22Rv1 (cell line): ENCODE measurements around the gene SHISA2.
"Not testable (repeated sequence)": the region's sequence is repeated elsewhere in the genome, so short reads cannot be mapped to it uniquely, and the experiment has no call there.

Experiments
- H3K27ac ChIP-seq: fragments of 450-650 bp; 2 replicates; pipeline ENCODE4 v1.5.1; 2017
- ZFX ChIP-seq: fragments of 450-650 bp; IDR thresholded peaks from 2 replicates; pipeline ENCODE4 v1.6.1; 2017; ENCODE audit warnings: antibody characterized with exemption, borderline replicate concordance
- TF ChIP-seq, protein P1 (sequence below): fragments of 450-650 bp; IDR thresholded peaks from 2 replicates; pipeline ENCODE4 v1.5.1; 2017; ENCODE audit warnings: mild to moderate bottlenecking

Gene SHISA2

DNA sequence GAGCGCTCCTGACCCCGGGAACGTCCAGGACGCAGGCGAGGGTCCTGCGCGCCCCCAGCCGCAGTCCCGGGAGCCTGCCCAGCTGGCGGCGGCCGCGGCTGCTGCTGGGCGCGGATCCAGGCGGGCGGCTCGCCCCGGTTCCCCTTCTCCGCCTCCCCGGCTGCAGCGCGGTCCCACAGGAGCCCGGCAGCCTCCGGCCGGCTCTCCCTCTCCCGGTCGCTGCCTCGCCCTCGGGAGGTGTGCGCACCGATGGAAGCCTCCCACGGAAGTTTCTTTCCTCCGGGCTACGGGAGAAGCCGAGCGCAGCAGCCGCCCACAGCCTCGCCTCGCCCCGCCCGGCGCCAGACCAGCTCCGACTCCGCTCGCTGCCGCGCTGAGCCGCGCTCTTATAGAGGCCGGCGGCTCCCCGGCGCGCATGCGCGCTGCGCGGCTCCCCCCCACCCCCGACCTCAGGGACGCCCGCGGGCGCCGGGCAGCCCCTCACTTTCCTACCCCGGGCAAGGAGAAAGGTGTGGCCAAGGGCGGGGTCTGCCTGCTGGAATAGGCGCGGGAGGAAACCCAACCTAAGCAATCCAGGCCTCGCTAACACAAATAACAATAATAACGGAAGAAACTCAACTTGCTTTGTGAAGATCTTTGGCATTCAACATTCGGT is at the start of gene SHISA2:
SHISA2 (minus strand) TSS at position 360 of the 655 bp plus-strand sequence. CDS start 1,041 bp downstream, outside the sequence.
- TF ChIP-seq ZFX, result no peak
- TF ChIP-seq, protein P1, sequence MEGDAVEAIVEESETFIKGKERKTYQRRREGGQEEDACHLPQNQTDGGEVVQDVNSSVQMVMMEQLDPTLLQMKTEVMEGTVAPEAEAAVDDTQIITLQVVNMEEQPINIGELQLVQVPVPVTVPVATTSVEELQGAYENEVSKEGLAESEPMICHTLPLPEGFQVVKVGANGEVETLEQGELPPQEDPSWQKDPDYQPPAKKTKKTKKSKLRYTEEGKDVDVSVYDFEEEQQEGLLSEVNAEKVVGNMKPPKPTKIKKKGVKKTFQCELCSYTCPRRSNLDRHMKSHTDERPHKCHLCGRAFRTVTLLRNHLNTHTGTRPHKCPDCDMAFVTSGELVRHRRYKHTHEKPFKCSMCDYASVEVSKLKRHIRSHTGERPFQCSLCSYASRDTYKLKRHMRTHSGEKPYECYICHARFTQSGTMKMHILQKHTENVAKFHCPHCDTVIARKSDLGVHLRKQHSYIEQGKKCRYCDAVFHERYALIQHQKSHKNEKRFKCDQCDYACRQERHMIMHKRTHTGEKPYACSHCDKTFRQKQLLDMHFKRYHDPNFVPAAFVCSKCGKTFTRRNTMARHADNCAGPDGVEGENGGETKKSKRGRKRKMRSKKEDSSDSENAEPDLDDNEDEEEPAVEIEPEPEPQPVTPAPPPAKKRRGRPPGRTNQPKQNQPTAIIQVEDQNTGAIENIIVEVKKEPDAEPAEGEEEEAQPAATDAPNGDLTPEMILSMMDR, result no peak
- H3K27ac ChIP-seq, result no peak within 1 kb of the TSS

DNA sequence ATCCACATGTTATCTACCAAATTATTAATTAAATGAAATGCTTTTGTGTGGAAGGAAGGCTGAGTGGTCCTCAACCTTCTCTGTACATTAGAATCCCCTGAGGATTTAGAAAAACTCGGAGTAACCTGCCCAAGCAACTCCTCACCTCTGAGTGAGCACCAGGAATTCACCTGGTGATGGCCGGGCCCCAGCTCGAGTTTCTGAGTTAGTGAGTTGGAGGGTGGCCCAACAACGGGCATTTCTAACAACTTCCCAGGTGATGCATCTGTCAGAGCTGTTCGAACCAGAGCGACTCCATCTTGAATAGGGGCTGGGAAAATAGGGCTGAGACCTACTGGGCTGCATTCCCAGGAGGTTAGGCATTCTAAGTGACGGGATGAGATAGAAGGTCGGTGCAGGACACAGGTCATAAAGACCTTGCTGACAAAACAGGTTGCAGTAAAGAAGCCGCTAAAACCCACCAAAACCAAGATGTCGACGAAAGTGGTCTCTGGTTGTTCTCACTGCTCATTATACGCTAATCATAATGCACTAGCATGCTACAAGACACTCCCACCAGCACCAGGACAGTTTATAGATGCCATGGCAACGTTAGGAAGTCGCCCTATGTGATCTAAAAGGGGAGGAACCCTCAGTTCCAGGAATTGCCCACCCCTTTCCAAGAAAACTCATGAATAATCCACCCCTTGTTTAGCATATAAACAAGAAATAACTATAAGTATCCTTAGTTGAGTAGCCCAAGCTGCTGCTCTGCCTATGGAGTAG is 44.2 kb upstream of the SHISA2 start:
- H3K27ac ChIP-seq, result no peak overlapping the region
- TF ChIP-seq, protein P1, result no peak
- no peak for TF ChIP-seq ZFX

DNA sequence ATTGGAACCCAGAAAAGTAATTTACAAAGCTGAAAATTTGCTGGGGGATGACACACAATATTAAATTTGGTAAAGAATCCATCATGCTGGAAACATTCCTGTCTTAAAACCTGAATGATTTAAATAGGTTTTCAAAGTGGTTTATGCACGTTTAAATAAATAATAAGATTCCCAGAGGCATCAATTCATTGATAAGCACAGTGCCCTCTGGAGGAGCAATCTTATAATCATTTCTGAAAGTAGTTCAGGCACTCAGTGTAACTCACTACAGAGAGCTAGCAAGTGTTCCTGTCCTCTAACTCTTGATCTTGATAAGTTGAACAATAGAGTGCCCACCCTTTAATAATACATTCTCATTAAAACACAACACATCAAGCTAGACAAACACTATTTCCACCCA is 43.5 kb upstream of the SHISA2 start:
- TF ChIP-seq, protein P1, result peak; percentile 43
- no peak for TF ChIP-seq ZFX
- no peak overlapping the region for H3K27ac ChIP-seq

DNA sequence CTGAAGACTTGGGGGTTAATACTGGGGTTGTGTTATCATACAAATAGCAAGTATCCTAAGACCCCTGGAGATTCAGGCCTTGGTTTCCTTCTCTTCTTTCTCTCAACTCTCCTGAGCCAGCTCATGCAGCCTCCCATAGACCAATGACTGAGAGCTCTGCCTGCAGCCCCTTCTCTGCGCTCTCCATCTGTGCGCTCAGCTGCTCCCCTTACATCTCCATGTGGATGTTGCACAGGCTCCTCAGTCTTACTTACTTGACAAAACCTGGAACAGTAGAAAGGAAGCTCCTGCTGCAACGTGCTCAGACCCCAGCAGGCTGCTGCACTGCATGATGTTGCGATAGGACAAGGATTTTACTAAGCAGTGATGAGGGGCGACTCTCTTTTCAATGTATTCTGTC is 25.0 kb upstream of the SHISA2 start:
- not testable (repeated sequence) for H3K27ac ChIP-seq

DNA sequence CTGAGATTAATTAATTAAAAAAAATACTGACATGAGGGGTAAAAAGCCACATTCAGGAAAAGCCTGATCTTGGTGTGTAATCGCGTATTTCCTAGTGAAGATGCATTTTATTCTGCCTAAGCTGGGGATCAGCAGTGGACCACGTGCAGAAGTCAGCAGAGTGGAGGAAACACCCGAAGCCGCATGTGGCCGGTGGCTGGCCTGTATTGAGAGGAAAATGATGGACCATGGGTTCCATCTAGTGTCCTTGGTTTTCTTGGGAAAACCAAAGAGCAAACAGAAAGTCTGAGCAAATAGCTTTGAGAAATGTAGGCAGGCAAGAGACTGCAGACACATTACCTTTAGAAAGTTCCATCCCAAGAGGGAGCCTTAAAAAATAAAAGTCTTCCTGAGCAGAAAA is 23.7 kb upstream of the SHISA2 start:
- H3K27ac ChIP-seq, result no peak overlapping the region
- TF ChIP-seq ZFX, result no peak
- TF ChIP-seq, protein P1, result no peak

DNA sequence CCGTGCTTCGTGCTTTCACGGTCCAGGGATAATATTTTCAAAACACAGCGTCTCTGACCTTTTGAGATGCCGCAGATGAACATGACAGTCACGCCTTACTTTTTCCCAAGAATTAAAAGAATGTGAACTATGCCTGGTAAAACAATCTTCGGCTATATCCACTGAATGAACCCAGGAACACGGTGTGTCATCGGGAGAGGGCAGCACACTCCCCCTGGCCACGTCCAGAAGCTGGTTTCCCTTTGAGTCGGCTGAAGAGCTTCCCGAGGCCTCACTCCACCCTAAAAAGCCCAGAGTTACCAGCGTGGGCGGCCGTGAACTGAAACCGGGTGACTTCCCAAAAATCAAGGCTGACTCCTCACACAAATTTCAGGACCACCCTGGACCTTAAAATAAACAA is 22.9 kb upstream of the SHISA2 start:
- TF ChIP-seq ZFX, result no peak
- TF ChIP-seq, protein P1, result no peak
- no peak overlapping the region for H3K27ac ChIP-seq

DNA sequence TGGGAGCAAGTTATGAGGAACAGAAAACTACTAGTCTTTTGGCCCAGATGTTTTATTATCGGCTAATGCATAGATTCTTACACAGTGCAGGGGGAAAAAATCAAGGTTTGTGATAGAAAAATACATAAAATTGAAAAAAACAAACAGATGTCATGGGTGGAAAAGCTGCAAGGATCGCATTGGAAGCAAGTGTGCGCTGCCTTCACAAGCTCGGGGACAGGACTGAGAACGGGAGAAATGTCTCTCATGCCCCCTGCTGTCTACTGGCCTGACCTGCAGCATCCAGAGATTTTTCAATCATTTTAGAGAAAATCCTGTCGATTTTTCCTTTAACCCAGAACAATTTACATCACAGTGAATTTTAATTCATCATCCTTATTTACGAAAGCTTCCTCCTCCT is 20.5 kb upstream of the SHISA2 start:
- TF ChIP-seq, protein P1, result peak; percentile 68

More for the DNA sequence above, 20.5 kb upstream of the SHISA2 start:
- H3K27ac ChIP-seq, result not testable (repeated sequence)
